Measurements from ENCODE around the gene PAK5. TPM values are rescaled to one million over a fixed set of nuclear protein-coding genes. Genes with fewer than 3 reads are reported as not detected.
A peak's percentile ranks its signal among the peaks of the same experiment; 100 is the strongest.

Gene PAK5
- total and polyA plus RNA-seq, 2 donors (not counting 1 experiment from before 2014, with no cell fraction given) = not detected

GRCh38 chr20:9668381-9668780, 170.5 kb downstream of the PAK5 start:
- H3K9ac ChIP-seq (ENCODE audit: insufficient read depth, low read length) = no peak overlapping the region
- no peaks in the 10 kb centered on the region for H3K27me3 ChIP-seq (ENCODE audit: control insufficient read depth, insufficient read depth, low read length)
- no peaks in the 10 kb centered on the region for H4K20me1 ChIP-seq (ENCODE audit: control insufficient read depth, extremely low read depth, insufficient read depth, low read length)
- H3K4me3 ChIP-seq (replicated peaks in 1 of 4; ENCODE audit: control extremely low read depth in 1 of 4, insufficient read depth in 1 of 4, low read depth in 3 of 4, low read length in 4 of 4) = no peak overlapping the region
- no peak overlapping the region for H3K27ac ChIP-seq (ENCODE audit: insufficient read depth, low read length)
- TF ChIP-seq CTCF (conservative IDR thresholded peaks at IDR 0.05 in 1 of 2, IDR thresholded peaks at IDR 0.05 in 1 of 2; ENCODE audit: low read depth in 1 of 2, low read length in 2 of 2) (no peak), EZH2 (IDR thresholded peaks at IDR 0.05; ENCODE audit: low read length, missing control alignments) (no peak)
- no peaks in the 10 kb centered on the region for H3K79me2 ChIP-seq (ENCODE audit: control insufficient read depth, insufficient read depth, low read length)
- no peak for DNase-seq (ENCODE audit: low read depth in 2 of 2)
- no peaks in the 10 kb centered on the region for H3K9me3 ChIP-seq (ENCODE audit: control insufficient read depth, insufficient read depth, low read depth, low read length)
- no peaks in the 10 kb centered on the region for H3K4me1 ChIP-seq (ENCODE audit: control insufficient read depth, extremely low read depth, insufficient read depth, low read length)
- H3K4me2 ChIP-seq (ENCODE audit: extremely low read depth, insufficient read depth, low read length) = no peak overlapping the region
- H3K36me3 ChIP-seq (ENCODE audit: control insufficient read depth, insufficient read depth, low read length) = no peaks in the 10 kb centered on the region
- no peak overlapping the region for H2AFZ ChIP-seq (ENCODE audit: low read length)

GRCh38 chr20:9663423-9663822, 175.5 kb downstream of the PAK5 start:
- Histone ChIP-seq H3K4me3 (replicated peaks in 1 of 4; ENCODE audit: control extremely low read depth in 1 of 4, insufficient read depth in 1 of 4, low read depth in 3 of 4, low read length in 4 of 4) (no peak overlapping the region), H3K79me2 (ENCODE audit: control insufficient read depth, insufficient read depth, low read length) (no peaks in the 10 kb centered on the region), H4K20me1 (ENCODE audit: control insufficient read depth, extremely low read depth, insufficient read depth, low read length) (no peaks in the 10 kb centered on the region), H3K27me3 (ENCODE audit: control insufficient read depth, insufficient read depth, low read length) (no peaks in the 10 kb centered on the region), H3K4me2 (ENCODE audit: extremely low read depth, insufficient read depth, low read length) (no peak overlapping the region), H3K36me3 (ENCODE audit: control insufficient read depth, insufficient read depth, low read length) (no peaks in the 10 kb centered on the region), H3K9me3 (ENCODE audit: control insufficient read depth, insufficient read depth, low read depth, low read length) (no peaks in the 10 kb centered on the region), H3K4me1 (ENCODE audit: control insufficient read depth, extremely low read depth, insufficient read depth, low read length) (no peaks in the 10 kb centered on the region), H3K27ac (ENCODE audit: insufficient read depth, low read length) (no peak overlapping the region), H3K9ac (ENCODE audit: insufficient read depth, low read length) (no peak overlapping the region), H2AFZ (ENCODE audit: low read length) (no peak overlapping the region)
- no peak for DNase-seq (ENCODE audit: low read depth in 2 of 2)
- no peak for TF ChIP-seq CTCF (conservative IDR thresholded peaks at IDR 0.05 in 1 of 2, IDR thresholded peaks at IDR 0.05 in 1 of 2; ENCODE audit: low read depth in 1 of 2, low read length in 2 of 2)

GRCh38 chr20:9660236-9660868, 178.5 kb downstream of the PAK5 start:
- Histone ChIP-seq H3K4me3 (replicated peaks in 1 of 4; ENCODE audit: control extremely low read depth in 1 of 4, insufficient read depth in 1 of 4, low read depth in 3 of 4, low read length in 4 of 4) (no peak overlapping the region), H2AFZ (ENCODE audit: low read length) (no peak overlapping the region), H3K4me2 (ENCODE audit: extremely low read depth, insufficient read depth, low read length) (no peak overlapping the region), H3K79me2 (ENCODE audit: control insufficient read depth, insufficient read depth, low read length) (no peaks in the 10 kb centered on the region), H3K36me3 (ENCODE audit: control insufficient read depth, insufficient read depth, low read length) (no peaks in the 10 kb centered on the region), H4K20me1 (ENCODE audit: control insufficient read depth, extremely low read depth, insufficient read depth, low read length) (no peaks in the 10 kb centered on the region), H3K27ac (ENCODE audit: insufficient read depth, low read length) (no peak overlapping the region), H3K9me3 (ENCODE audit: control insufficient read depth, insufficient read depth, low read depth, low read length) (no peaks in the 10 kb centered on the region), H3K4me1 (ENCODE audit: control insufficient read depth, extremely low read depth, insufficient read depth, low read length) (no peaks in the 10 kb centered on the region), H3K9ac (ENCODE audit: insufficient read depth, low read length) (no peak overlapping the region), H3K27me3 (ENCODE audit: control insufficient read depth, insufficient read depth, low read length) (no peaks in the 10 kb centered on the region)
- TF ChIP-seq CTCF (conservative IDR thresholded peaks at IDR 0.05 in 1 of 2, IDR thresholded peaks at IDR 0.05 in 1 of 2; ENCODE audit: low read depth in 1 of 2, low read length in 2 of 2) = no peak
- DNase-seq (ENCODE audit: low read depth in 2 of 2) = peak; percentile 4 to 18
